ENCODE measurements around the gene NCKAP5. TPM values are rescaled to one million over a fixed set of nuclear protein-coding genes. Genes with fewer than 3 reads are reported as not detected.
"Not testable (repeated sequence)": the region's sequence is repeated elsewhere in the genome, so short reads cannot be mapped to it uniquely, and the experiment has no call there.

NCKAP5 gene
- total and polyA plus RNA-seq, 7 experiments from 2014 or later, result 0.12 TPM; not detected in 6

DNA sequence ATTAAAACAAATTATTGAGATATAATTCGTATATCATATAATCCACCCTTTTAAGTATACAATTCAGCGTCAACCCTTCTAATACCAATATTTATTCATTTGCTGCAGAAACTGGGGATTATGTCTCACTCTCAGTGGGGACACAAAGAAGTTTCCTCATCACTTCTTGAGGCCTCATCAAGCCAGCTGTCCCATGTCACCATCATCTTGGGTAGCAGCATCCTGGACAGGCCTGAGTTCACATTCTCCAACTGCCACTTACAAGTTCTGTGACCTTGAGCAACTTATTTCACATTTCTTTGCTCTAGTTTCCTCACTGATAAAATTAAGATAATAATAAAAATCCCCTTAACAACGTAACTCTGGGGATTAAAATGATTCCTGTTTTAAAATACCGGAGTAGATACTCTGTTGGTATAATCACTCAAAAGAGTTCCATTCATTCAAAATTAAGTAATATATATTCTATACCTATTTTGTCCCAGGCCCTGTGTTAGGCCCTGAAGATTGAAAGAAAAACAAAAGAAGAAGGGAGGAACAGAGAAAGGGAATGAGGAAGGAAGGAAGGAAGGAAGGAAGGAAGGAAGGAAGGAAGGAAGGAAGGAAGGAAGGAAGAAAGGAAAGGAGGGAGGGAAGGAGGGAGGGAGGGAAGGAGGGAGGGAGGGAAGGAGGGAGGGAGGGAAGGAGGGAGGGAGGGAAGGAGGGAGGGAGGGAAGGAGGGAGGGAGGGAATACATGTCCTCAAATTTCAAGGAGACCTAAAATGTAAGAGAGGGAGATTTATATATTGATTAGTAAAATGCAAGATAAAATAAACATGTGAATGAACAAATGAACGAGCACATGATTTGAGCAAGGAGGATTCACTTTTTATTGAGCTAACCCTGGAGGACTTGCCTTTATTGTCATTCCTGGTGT, 42.4 kb downstream of the NCKAP5 start:
- Histone ChIP-seq H3K4me1 (ENCODE audit: control insufficient read depth in 2 of 2, insufficient read depth in 2 of 2, low read length in 2 of 2) (no peaks in the 10 kb centered on the region), H3K27ac (ENCODE audit: low read depth, low read length) (no peak overlapping the region), H3K27me3 (ENCODE audit: control insufficient read depth in 2 of 2, insufficient read depth in 2 of 2, low read length in 2 of 2) (no peaks in the 10 kb centered on the region), H3K9me3 (ENCODE audit: control insufficient read depth in 2 of 3, low read length in 3 of 3) (no peaks in the 10 kb centered on the region), H3K4me3 (ENCODE audit: low read length) (no peak overlapping the region), H3K36me3 (ENCODE audit: control insufficient read depth in 2 of 3, insufficient read depth in 3 of 3, low read length in 3 of 3) (no peaks in the 10 kb centered on the region)
- Mint-ChIP-seq H3K4me3 (no peak overlapping the region), H3K27ac (no peak overlapping the region), H3K9me3 (peaks cover 0 to 4% (median 0%) of the 10 kb centered on the region in 11 donors), H3K27me3 (no peaks in the 10 kb centered on the region), H3K36me3 (no peaks in the 10 kb centered on the region), H3K4me1 (no peaks in the 10 kb centered on the region)
- intact Hi-C loops (cut with micrococcal nuclease), result no loop called here
- DNase-seq, result no peak
- ChIA-PET CTCF (no interaction called here), POLR2A (no interaction called here)
- ATAC-seq, result no peak

DNA sequence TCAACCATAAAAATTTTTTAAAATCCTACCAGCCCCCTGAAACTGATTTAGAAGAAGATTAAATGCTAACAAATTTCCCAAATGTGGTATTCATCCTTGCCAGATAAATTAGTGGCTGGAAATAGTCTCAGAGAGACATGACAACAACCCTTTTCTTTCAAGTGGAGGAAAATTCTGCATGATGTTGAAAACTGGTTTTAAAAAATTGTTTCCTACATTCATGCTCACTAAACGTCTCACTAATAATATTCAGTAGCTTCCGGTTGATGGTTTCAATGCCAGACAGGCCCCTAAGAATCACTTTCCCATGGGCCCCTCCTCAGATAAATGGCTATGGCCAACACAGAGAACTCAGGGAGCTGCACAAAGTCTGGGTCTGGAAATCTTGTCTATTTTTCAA, 43.2 kb downstream of the NCKAP5 start:
- H3K36me3 Mint-ChIP-seq, result no peaks in the 10 kb centered on the region
- no peak for DNase-seq
- no peaks in the 10 kb centered on the region for H3K27me3 Mint-ChIP-seq
- ChIA-PET CTCF (no interaction called here), POLR2A (no interaction called here)
- no peak for ATAC-seq
- intact Hi-C loops (cut with micrococcal nuclease), result no loop called here
- H3K9me3 Mint-ChIP-seq, result peaks cover 0 to 4% (median 0%) of the 10 kb centered on the region in 11 donors
- no peak overlapping the region for H3K27ac Mint-ChIP-seq
- Histone ChIP-seq H3K27me3 (ENCODE audit: control insufficient read depth in 2 of 2, insufficient read depth in 2 of 2, low read length in 2 of 2) (no peaks in the 10 kb centered on the region), H3K9me3 (ENCODE audit: control insufficient read depth in 2 of 3, low read length in 3 of 3) (no peaks in the 10 kb centered on the region), H3K4me3 (ENCODE audit: low read length) (no peak overlapping the region), H3K4me1 (ENCODE audit: control insufficient read depth in 2 of 2, insufficient read depth in 2 of 2, low read length in 2 of 2) (no peaks in the 10 kb centered on the region), H3K36me3 (ENCODE audit: control insufficient read depth in 2 of 3, insufficient read depth in 3 of 3, low read length in 3 of 3) (no peaks in the 10 kb centered on the region), H3K27ac (ENCODE audit: low read depth, low read length) (no peak overlapping the region)
- H3K4me1 Mint-ChIP-seq, result no peaks in the 10 kb centered on the region
- H3K4me3 Mint-ChIP-seq, result no peak overlapping the region

DNA sequence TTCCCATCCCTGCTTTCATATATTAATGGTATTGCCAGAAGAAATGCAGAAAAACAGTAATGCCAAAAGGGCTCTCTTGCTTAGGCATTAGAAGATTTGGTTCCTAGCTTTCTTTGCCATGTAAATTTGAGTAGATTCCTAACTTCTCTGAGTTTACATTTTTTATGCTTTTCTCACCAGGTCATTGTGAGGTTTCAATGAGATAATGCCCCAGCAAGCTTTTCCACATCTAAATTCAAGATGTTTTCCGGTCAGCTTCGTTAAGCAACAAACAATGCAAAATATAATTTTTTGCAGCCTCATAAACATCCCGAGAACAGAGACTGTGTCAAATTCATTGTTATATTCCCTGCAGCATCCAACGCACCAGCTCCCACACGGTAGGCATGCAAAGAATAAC, 44.9 kb downstream of the NCKAP5 start:
- intact Hi-C loops (cut with micrococcal nuclease), result no loop called here
- Mint-ChIP-seq H3K27me3 (no peaks in the 10 kb centered on the region), H3K4me3 (no peak overlapping the region), H3K4me1 (no peaks in the 10 kb centered on the region), H3K9me3 (peaks cover 0 to 4% (median 0%) of the 10 kb centered on the region in 11 donors), H3K36me3 (no peaks in the 10 kb centered on the region), H3K27ac (no peak overlapping the region)
- H3K36me3 ChIP-seq (ENCODE audit: control insufficient read depth in 2 of 3, insufficient read depth in 3 of 3, low read length in 3 of 3), result no peaks in the 10 kb centered on the region
- H3K27ac ChIP-seq (ENCODE audit: low read depth, low read length), result no peak overlapping the region
- CTCF ChIA-PET, result no interaction called here
- POLR2A ChIA-PET, result no interaction called here
- H3K4me1 ChIP-seq (ENCODE audit: control insufficient read depth in 2 of 2, insufficient read depth in 2 of 2, low read length in 2 of 2), result no peaks in the 10 kb centered on the region
- ATAC-seq (no peak), DNase-seq (no peak)
- H3K27me3 ChIP-seq (ENCODE audit: control insufficient read depth in 2 of 2, insufficient read depth in 2 of 2, low read length in 2 of 2), result no peaks in the 10 kb centered on the region
- H3K9me3 ChIP-seq (ENCODE audit: control insufficient read depth in 2 of 3, low read length in 3 of 3), result no peaks in the 10 kb centered on the region
- no peak overlapping the region for H3K4me3 ChIP-seq (ENCODE audit: low read length)

DNA sequence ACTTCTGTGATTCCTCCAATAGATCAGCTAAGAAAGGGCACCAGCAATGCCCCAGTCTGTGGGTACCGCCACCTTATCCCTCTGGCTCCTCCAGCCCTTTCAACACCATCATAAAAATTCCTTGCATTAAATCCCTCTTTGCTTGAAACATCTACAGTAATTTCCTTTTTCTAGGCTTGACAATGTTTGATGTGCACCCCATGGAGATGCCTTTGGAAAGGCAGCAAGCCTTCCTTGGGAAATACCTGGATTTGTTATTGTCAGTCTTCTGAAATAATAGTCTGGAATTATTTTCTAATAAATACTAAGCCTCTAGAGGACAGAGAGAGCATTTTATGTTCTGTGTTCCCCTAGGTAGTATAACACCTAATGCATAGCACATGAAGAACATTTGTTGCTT, 46.1 kb downstream of the NCKAP5 start:
- DNase-seq (no peak), ATAC-seq (no peak)
- ChIA-PET CTCF (no interaction called here), POLR2A (no interaction called here)
- Mint-ChIP-seq H3K27me3 (no peaks in the 10 kb centered on the region), H3K4me3 (no peak overlapping the region), H3K9me3 (peaks cover 0 to 4% (median 0%) of the 10 kb centered on the region in 11 donors), H3K4me1 (no peaks in the 10 kb centered on the region), H3K27ac (no peak overlapping the region), H3K36me3 (no peaks in the 10 kb centered on the region)
- Histone ChIP-seq H3K4me1 (ENCODE audit: control insufficient read depth in 2 of 2, insufficient read depth in 2 of 2, low read length in 2 of 2) (no peaks in the 10 kb centered on the region), H3K9me3 (ENCODE audit: control insufficient read depth in 2 of 3, low read length in 3 of 3) (no peaks in the 10 kb centered on the region), H3K27me3 (ENCODE audit: control insufficient read depth in 2 of 2, insufficient read depth in 2 of 2, low read length in 2 of 2) (no peaks in the 10 kb centered on the region), H3K27ac (ENCODE audit: low read depth, low read length) (no peak overlapping the region), H3K36me3 (ENCODE audit: control insufficient read depth in 2 of 3, insufficient read depth in 3 of 3, low read length in 3 of 3) (no peaks in the 10 kb centered on the region), H3K4me3 (ENCODE audit: low read length) (no peak overlapping the region)
- intact Hi-C loops (cut with micrococcal nuclease), result no loop called here

DNA sequence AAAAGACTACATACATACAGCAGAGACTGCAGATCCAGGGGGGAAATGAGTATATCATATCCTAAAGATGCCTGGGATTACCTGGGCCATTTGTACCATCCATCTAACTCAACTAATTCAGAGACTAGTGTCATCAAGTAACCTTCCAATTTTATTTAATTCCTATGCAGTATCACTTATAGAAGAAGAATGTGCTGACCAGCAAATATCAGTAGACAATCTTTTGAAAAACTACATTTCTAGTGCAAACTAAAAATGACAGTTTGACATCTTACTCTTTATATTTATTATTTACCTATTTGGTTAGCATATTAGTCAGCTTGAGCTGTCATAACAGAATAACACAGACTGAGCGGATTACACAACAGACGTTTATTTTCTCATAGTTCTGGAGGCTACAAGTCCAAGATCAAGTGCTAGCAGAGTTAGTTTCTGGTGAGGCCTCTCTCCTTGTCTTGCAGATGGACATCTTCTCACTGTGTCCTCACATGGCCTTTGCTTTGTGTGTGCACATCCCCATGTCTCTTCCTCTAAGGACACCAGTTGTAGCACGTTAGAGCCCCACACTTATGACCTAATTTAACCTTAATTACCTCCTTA, 47.0 kb downstream of the NCKAP5 start:
- ChIA-PET CTCF (no interaction called here), POLR2A (no interaction called here)
- H3K27ac Mint-ChIP-seq, result no peak overlapping the region

DNA sequence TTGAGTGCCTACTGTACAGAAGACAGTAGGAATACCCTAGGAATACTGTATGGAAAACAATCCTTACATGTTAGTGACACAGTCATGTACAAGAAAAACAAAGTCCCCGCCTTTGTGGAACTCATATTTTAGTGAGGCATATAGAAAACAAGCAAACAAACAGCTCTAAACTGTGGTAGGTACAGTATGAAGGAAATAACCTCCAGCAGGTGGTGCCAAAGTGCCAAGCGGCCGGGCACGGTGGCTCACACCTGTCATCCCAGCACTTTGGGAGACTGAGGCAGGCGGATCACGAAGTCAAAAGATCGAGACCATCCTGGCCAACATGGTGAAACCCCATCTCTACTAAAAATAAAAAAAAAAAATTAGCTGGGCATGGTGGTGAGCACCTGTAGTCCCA, 48.6 kb downstream of the NCKAP5 start:
- H3K9me3 Mint-ChIP-seq; H3K27ac Mint-ChIP-seq; POLR2A ChIA-PET; H3K36me3 ChIP-seq (ENCODE audit: control insufficient read depth in 2 of 3, insufficient read depth in 3 of 3, low read length in 3 of 3); H3K27me3 Mint-ChIP-seq; CTCF ChIA-PET; ATAC-seq; H3K9me3 ChIP-seq (ENCODE audit: control insufficient read depth in 2 of 3, low read length in 3 of 3); H3K27ac ChIP-seq (ENCODE audit: low read depth, low read length); intact Hi-C loops (cut with micrococcal nuclease); DNase-seq; H3K4me1 ChIP-seq (ENCODE audit: control insufficient read depth in 2 of 2, insufficient read depth in 2 of 2, low read length in 2 of 2); H3K4me3 ChIP-seq (ENCODE audit: low read length); H3K4me3 Mint-ChIP-seq; H3K27me3 ChIP-seq (ENCODE audit: control insufficient read depth in 2 of 2, insufficient read depth in 2 of 2, low read length in 2 of 2); H3K4me1 Mint-ChIP-seq; H3K36me3 Mint-ChIP-seq: not testable (repeated sequence)

More for the DNA sequence above, 47.0 kb downstream of the NCKAP5 start:
- Mint-ChIP-seq H3K4me1 (no peaks in the 10 kb centered on the region), H3K4me3 (no peak overlapping the region), H3K27me3 (no peaks in the 10 kb centered on the region), H3K9me3 (peaks cover 0 to 4% (median 0%) of the 10 kb centered on the region in 11 donors), H3K36me3 (no peaks in the 10 kb centered on the region)
- ATAC-seq (no peak), DNase-seq (no peak)
- Histone ChIP-seq H3K36me3 (ENCODE audit: control insufficient read depth in 2 of 3, insufficient read depth in 3 of 3, low read length in 3 of 3) (no peaks in the 10 kb centered on the region), H3K27me3 (ENCODE audit: control insufficient read depth in 2 of 2, insufficient read depth in 2 of 2, low read length in 2 of 2) (no peaks in the 10 kb centered on the region), H3K27ac (ENCODE audit: low read depth, low read length) (no peak overlapping the region), H3K4me1 (ENCODE audit: control insufficient read depth in 2 of 2, insufficient read depth in 2 of 2, low read length in 2 of 2) (no peaks in the 10 kb centered on the region), H3K9me3 (ENCODE audit: control insufficient read depth in 2 of 3, low read length in 3 of 3) (no peaks in the 10 kb centered on the region), H3K4me3 (ENCODE audit: low read length) (no peak overlapping the region)
- intact Hi-C loops (cut with micrococcal nuclease), result no loop called here

Measured in naive thymus-derived CD4-positive, alpha-beta T cell (primary cell).